NOMO-1 (cell line): ENCODE results near the gene SLC6A6.
A peak's percentile ranks its signal among the peaks of the same experiment; 100 is the strongest.

ENCODE experiments used
- DNase-seq, 2 experiments: peaks; one replicate each; lab custom pipeline; 2025; ENCODE audit not compliant: unreplicated experiment in 2 of 2; lab: John Stamatoyannopoulos, UW

Gene SLC6A6

GRCh38 chr3:14402304-14402811, at the start of gene SLC6A6:
TSS of gene SLC6A6 (plus strand) at chr3:14402606. CDS start at chr3:14443635, 41,029 bp downstream.
- DNase-seq = peak; percentile 81 to 87

GRCh38 chr3:14353502-14353901, 48.9 kb upstream of the SLC6A6 start:
- no peak for DNase-seq

GRCh38 chr3:14357463-14357862, 44.9 kb upstream of the SLC6A6 start:
- no peak for DNase-seq

GRCh38 chr3:14358426-14359211, 43.8 kb upstream of the SLC6A6 start:
- DNase-seq = no peak

GRCh38 chr3:14359348-14359747, 43.1 kb upstream of the SLC6A6 start:
- no peak for DNase-seq

GRCh38 chr3:14360123-14360881, 42.1 kb upstream of the SLC6A6 start:
- DNase-seq = no peak

- DNase-seq = no peak
Observed at GRCh38 chr3:14361068-14361677, 41.2 kb upstream of the SLC6A6 start.

- no peak for DNase-seq
Observed at GRCh38 chr3:14362890-14363289, 39.5 kb upstream of the SLC6A6 start.

GRCh38 chr3:14363379-14363778, 39.0 kb upstream of the SLC6A6 start:
- DNase-seq = no peak

- DNase-seq = peak in 1 of 2 experiments; percentile 10
Observed at GRCh38 chr3:14363991-14364390, 38.4 kb upstream of the SLC6A6 start.

GRCh38 chr3:14364580-14365292, 37.7 kb upstream of the SLC6A6 start:
- no peak for DNase-seq

GRCh38 chr3:14366248-14366647, 36.2 kb upstream of the SLC6A6 start:
- DNase-seq = no peak

- no peak for DNase-seq
Observed at GRCh38 chr3:14366915-14367823, 35.2 kb upstream of the SLC6A6 start.

GRCh38 chr3:14368146-14368545, 34.3 kb upstream of the SLC6A6 start:
- no peak for DNase-seq

GRCh38 chr3:14368885-14369284, 33.5 kb upstream of the SLC6A6 start:
- no peak for DNase-seq

- DNase-seq = no peak
Observed at GRCh38 chr3:14369675-14370669, 32.4 kb upstream of the SLC6A6 start.

- no peak for DNase-seq
Observed at GRCh38 chr3:14370720-14371572, 31.5 kb upstream of the SLC6A6 start.
